ENCODE measurements around the gene GOLGA8B. TPM values are rescaled to one million over a fixed set of nuclear protein-coding genes. Genes with fewer than 3 reads are reported as not detected.
"Not testable (repeated sequence)": the region's sequence is repeated elsewhere in the genome, so short reads cannot be mapped to it uniquely, and the experiment has no call there.

The GOLGA8B gene
- total RNA-seq, 1 experiment from 2014 or later, result 11.9 TPM

DNA sequence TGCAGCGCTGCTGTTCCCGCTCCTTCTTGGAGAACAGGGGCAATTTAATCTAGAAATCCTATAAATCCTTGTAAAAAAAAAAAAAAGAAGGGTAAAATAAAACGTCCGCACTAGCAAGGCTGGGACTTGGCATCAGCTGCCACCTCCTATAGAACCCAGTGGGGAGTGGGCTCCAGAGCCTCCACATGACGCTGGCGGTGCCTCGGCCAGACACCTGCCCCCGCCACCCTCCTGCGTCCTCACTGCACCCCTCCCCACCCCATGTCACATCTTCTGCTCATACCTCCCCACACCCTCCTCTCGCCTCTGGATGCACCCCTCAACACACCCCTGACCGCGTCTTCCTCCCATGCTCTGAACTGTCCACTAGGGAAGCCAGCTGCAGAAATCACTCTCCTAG is 8.4 kb downstream of the GOLGA8B start:
- DNase-seq (ENCODE audit: low read depth); in situ Hi-C loops (cut with HindIII; ENCODE audit: low pct_unique_long_range_greater_than_20kb, low sequenced_read_pairs): not testable (repeated sequence)

- in situ Hi-C loops (cut with HindIII; ENCODE audit: low pct_unique_long_range_greater_than_20kb, low sequenced_read_pairs); DNase-seq (ENCODE audit: low read depth): not testable (repeated sequence)
Observed at GRCh38 chr15:34572921-34573320, 10.5 kb downstream of the GOLGA8B start.

DNA sequence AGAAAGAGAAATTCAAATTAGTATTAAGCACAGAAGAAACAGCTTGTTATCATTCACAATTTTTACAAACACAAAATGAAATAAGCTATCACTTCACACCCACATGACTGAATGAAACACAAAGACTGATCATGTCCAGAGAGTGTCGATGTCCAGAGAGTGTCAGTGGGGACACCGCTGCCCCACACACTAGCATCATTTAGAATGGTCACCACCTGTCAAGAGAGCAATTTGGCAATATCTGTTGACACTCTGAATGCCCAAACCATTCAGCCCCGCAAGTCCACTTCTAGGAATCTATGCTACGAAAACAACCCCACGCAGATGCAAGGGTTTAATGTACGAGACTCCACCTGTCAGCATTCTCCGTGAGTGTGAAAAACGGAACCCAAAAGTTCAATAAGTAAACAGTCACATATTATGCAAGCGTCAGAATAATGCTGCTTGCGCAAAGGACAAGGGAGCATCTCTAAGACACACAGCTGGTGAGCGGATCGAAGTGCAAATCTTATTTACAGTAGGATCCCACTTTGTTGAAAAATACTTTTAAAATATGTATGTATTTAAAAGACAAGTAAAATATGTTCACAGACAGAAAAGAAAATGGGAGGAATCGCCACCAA is 11.3 kb downstream of the GOLGA8B start:
- DNase-seq (ENCODE audit: low read depth); in situ Hi-C loops (cut with HindIII; ENCODE audit: low pct_unique_long_range_greater_than_20kb, low sequenced_read_pairs): not testable (repeated sequence)

- DNase-seq (ENCODE audit: low read depth); in situ Hi-C loops (cut with HindIII; ENCODE audit: low pct_unique_long_range_greater_than_20kb, low sequenced_read_pairs): not testable (repeated sequence)
Observed at GRCh38 chr15:34569670-34570396, 13.6 kb downstream of the GOLGA8B start.

GRCh38 chr15:34567174-34567573 is 16.3 kb downstream of the GOLGA8B start:
- in situ Hi-C loops (cut with HindIII; ENCODE audit: low pct_unique_long_range_greater_than_20kb, low sequenced_read_pairs); DNase-seq (ENCODE audit: low read depth): not testable (repeated sequence)

DNA sequence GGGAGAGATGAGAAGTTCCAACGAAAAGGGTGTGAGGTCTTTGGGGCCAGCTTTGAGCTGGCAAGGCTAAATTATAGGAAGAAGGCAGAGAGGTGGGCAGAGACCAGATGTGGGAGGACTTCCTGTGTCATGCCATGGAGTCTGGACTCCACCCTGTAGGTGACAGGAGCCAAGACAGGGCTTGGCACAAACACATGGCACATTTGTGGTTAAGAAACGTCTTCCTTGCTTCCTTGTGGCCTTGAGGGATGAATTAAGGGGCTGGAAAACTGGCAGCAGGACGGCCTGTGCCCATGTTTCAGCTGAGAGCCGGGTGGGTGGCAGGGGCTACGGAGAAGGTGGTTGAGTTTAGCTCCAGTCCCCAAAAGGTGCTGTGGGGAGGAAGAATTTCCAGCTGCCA is 18.7 kb downstream of the GOLGA8B start:
- in situ Hi-C loops (cut with HindIII; ENCODE audit: low pct_unique_long_range_greater_than_20kb, low sequenced_read_pairs); DNase-seq (ENCODE audit: low read depth): not testable (repeated sequence)

DNA sequence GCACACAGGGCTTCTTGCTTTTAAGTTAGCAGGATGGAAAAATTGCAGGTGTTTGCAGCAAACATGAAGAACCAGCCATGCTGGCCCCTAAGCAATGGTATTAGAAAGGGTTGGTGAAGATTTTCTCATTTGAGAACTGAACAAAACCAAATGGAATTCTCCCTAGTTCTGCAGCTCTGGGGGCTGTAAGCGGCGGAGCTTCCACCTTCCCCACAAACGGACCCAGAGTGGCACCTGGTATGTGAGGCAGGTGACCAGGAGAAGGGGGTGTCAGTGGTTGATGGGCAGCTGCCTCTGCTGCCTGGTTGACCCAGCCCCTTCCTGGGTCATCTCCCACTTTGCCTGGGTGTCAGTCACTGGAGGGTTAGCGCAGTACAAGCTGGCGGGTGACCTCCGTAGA is 22.6 kb downstream of the GOLGA8B start:
- DNase-seq (ENCODE audit: low read depth); in situ Hi-C loops (cut with HindIII; ENCODE audit: low pct_unique_long_range_greater_than_20kb, low sequenced_read_pairs): not testable (repeated sequence)

- in situ Hi-C loops (cut with HindIII; ENCODE audit: low pct_unique_long_range_greater_than_20kb, low sequenced_read_pairs), result not testable (repeated sequence)
Observed at GRCh38 chr15:34559764-34560163, 23.7 kb downstream of the GOLGA8B start.

GRCh38 chr15:34555162-34555561 is 28.3 kb downstream of the GOLGA8B start:
- DNase-seq (ENCODE audit: low read depth); in situ Hi-C loops (cut with HindIII; ENCODE audit: low pct_unique_long_range_greater_than_20kb, low sequenced_read_pairs): not testable (repeated sequence)

More at GRCh38 chr15:34559764-34560163, 23.7 kb downstream of the GOLGA8B start:
- not testable (repeated sequence) for DNase-seq (ENCODE audit: low read depth)

DNA sequence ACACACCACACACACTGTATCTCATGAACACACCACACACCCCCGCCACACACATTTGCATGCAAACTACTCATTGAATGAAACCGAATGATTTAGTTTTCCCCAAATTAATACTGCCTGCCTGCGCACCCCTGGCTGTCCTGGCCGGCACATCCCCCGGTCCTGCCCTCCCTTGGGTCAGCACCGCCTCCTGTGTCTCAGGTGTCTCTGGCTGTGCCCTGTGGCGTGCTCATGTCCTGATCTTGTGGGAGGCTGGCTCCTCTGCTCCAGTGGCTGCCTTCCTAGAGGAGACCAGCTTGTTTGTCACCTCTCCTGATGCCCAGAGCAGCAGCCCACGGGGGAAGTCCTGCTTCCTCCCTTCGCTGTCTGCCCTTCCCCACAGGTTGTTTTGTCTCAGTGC is 28.7 kb downstream of the GOLGA8B start:
- DNase-seq (ENCODE audit: low read depth); in situ Hi-C loops (cut with HindIII; ENCODE audit: low pct_unique_long_range_greater_than_20kb, low sequenced_read_pairs): not testable (repeated sequence)

- in situ Hi-C loops (cut with HindIII; ENCODE audit: low pct_unique_long_range_greater_than_20kb, low sequenced_read_pairs); DNase-seq (ENCODE audit: low read depth): not testable (repeated sequence)
Observed at GRCh38 chr15:34554126-34554525, 29.3 kb downstream of the GOLGA8B start.

DNA sequence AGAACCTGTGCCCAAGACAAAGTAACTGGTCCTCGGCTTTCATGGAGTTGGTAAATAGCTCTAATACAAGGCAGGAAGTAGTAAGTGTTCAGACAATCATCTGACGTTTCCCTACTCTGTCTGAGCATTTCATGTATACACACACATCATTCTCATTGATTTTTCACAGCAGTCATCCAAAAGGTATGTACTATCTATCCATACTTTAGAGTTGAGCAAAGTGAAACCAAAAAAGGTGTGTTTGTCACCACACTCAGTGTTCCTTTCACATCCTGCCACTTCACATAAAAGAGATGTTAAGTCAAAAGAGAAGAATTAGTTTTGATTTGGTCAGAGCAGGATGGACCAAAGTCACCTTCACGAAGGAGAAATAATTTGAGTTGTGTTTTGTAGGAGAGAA is 33.3 kb downstream of the GOLGA8B start:
- DNase-seq (ENCODE audit: low read depth); in situ Hi-C loops (cut with HindIII; ENCODE audit: low pct_unique_long_range_greater_than_20kb, low sequenced_read_pairs): not testable (repeated sequence)

GRCh38 chr15:34549381-34549809 is 34.1 kb downstream of the GOLGA8B start:
- DNase-seq (ENCODE audit: low read depth); in situ Hi-C loops (cut with HindIII; ENCODE audit: low pct_unique_long_range_greater_than_20kb, low sequenced_read_pairs): not testable (repeated sequence)

- in situ Hi-C loops (cut with HindIII; ENCODE audit: low pct_unique_long_range_greater_than_20kb, low sequenced_read_pairs); DNase-seq (ENCODE audit: low read depth): not testable (repeated sequence)
Observed at GRCh38 chr15:34543860-34544649, 39.4 kb downstream of the GOLGA8B start.

GRCh38 chr15:34535857-34536256 is 47.6 kb downstream of the GOLGA8B start:
- in situ Hi-C loops (cut with HindIII; ENCODE audit: low pct_unique_long_range_greater_than_20kb, low sequenced_read_pairs); DNase-seq (ENCODE audit: low read depth): not testable (repeated sequence)
